LoVo (cell line): ENCODE measurements around the gene LGALS8.

Source experiments
- DNase-seq: peaks from one replicate; pipeline ENCODE4 v3.0.0-alpha.2; 2016; ENCODE audit warnings: low spot score

LGALS8 gene

GRCh38 chr1:236590553-236591150 lies 66.9 kb downstream of the LGALS8 start:
- DNase-seq = no peak

GRCh38 chr1:236602171-236602570 lies 78.4 kb downstream of the LGALS8 start:
- no peak for DNase-seq
